Endothelial cell (in vitro differentiated cells): ENCODE results near the gene LZTFL1. TPM values are rescaled to one million over a fixed set of nuclear protein-coding genes. Genes with fewer than 3 reads are reported as not detected.

Source experiments
- DNase-seq: peaks from one replicate; pipeline ENCODE4 v3.0.0; 2021; ENCODE audit warnings: low spot score
- H3K27ac Mint-ChIP-seq: one replicate; pipeline ENCODE4 v1.8.0; 2021; ENCODE audit warnings: mixed read lengths, inconsistent platforms; ENCODE audit not compliant: unreplicated experiment
- H3K27me3 Mint-ChIP-seq: one replicate; pipeline ENCODE4 v1.8.0; 2021; ENCODE audit warnings: mild to moderate bottlenecking, moderate library complexity, mixed read lengths, inconsistent platforms; ENCODE audit not compliant: unreplicated experiment
- H3K36me3 Mint-ChIP-seq: one replicate; pipeline ENCODE4 v1.8.0; 2021; ENCODE audit warnings: mild to moderate bottlenecking, low read depth, mixed read lengths, inconsistent platforms; ENCODE audit not compliant: unreplicated experiment
- H3K4me1 Mint-ChIP-seq: one replicate; pipeline ENCODE4 v1.8.0; 2021; ENCODE audit warnings: mild to moderate bottlenecking, mixed read lengths, inconsistent platforms; ENCODE audit not compliant: unreplicated experiment
- H3K4me3 Mint-ChIP-seq: one replicate; pipeline ENCODE4 v1.8.0; 2021; ENCODE audit warnings: mild to moderate bottlenecking, mixed read lengths, inconsistent platforms; ENCODE audit not compliant: unreplicated experiment
- H3K9me3 Mint-ChIP-seq: one replicate; pipeline ENCODE4 v1.8.0; 2021; ENCODE audit warnings: mixed read lengths, inconsistent platforms; ENCODE audit not compliant: unreplicated experiment
- total RNA-seq: library from RNA; stranded (reverse); fragmentation: NEBNext Ultra II Directional; extraction: Animal tissue kit (Norgen Biotek cat#: 25700); gene quantifications from one replicate; pipeline ENCODE4 v1.2.1, GENCODE V29; 2021; ENCODE audit not compliant: unreplicated experiment
- TF ChIP-seq, protein P1 (sequence below): fragments of 200-600 bp; sonication (generic); IDR thresholded peaks from one replicate; pipeline ENCODE4 v1.5.0; 2021; ENCODE audit warnings: antibody characterized with exemption; ENCODE audit not compliant: unreplicated experiment

LZTFL1 gene
- total RNA-seq, 1 donor from 2014 or later = 19.5 TPM

DNA sequence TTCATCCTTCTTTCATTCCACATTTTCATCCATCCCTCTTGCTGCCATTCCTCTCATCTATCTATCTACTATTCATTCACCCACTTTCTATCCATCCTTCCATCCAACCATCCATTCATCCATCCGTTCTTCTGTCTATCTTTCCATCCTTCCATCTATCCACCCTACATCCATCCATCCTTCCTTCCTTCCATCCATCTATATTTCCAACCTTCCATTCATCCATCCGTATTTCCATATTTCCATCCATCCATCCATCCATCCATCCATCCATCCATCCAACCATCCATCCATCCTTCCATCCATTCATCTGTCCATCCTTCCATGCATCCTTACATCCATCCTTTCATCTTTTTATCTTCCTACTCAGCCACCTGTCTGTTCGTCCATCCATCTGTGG, 59.5 kb downstream of the LZTFL1 start:
- no peak overlapping the region for H3K4me3 Mint-ChIP-seq

DNA sequence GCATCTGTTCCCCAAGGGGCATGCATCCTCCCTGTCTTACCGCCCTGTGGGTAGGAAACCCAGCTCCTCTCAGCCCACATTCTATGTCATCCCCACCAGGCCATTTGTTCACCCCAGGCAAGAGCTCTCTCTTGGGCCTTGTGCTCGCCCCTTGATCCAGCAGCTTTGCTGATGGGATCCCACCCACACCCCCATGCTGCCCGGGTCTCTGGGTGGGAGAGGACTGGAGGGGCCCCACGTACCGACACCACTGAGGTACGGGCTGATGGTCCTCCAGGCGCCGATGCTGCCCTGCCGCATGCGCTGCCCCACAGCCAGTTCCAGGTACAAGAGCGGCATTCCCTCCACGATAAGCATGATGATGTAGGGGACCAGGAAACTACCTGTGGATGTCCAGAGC, 60.1 kb downstream of the LZTFL1 start:
- no peak overlapping the region for H3K4me3 Mint-ChIP-seq
- TF ChIP-seq, protein P1, sequence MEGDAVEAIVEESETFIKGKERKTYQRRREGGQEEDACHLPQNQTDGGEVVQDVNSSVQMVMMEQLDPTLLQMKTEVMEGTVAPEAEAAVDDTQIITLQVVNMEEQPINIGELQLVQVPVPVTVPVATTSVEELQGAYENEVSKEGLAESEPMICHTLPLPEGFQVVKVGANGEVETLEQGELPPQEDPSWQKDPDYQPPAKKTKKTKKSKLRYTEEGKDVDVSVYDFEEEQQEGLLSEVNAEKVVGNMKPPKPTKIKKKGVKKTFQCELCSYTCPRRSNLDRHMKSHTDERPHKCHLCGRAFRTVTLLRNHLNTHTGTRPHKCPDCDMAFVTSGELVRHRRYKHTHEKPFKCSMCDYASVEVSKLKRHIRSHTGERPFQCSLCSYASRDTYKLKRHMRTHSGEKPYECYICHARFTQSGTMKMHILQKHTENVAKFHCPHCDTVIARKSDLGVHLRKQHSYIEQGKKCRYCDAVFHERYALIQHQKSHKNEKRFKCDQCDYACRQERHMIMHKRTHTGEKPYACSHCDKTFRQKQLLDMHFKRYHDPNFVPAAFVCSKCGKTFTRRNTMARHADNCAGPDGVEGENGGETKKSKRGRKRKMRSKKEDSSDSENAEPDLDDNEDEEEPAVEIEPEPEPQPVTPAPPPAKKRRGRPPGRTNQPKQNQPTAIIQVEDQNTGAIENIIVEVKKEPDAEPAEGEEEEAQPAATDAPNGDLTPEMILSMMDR = no peak
- no peaks in the 10 kb centered on the region for H3K9me3 Mint-ChIP-seq
- H3K36me3 Mint-ChIP-seq = peaks cover 4% of the 10 kb centered on the region
- H3K27ac Mint-ChIP-seq = no peak overlapping the region
- DNase-seq = no peak
- H3K27me3 Mint-ChIP-seq = no peaks in the 10 kb centered on the region
- no peaks in the 10 kb centered on the region for H3K4me1 Mint-ChIP-seq

More for the DNA sequence above, 59.5 kb downstream of the LZTFL1 start:
- TF ChIP-seq, protein P1 = no peak
- no peaks in the 10 kb centered on the region for H3K9me3 Mint-ChIP-seq
- no peak for DNase-seq
- peaks cover 4% of the 10 kb centered on the region for H3K36me3 Mint-ChIP-seq
- peaks cover 1% of the 10 kb centered on the region for H3K27me3 Mint-ChIP-seq
- H3K4me1 Mint-ChIP-seq = no peaks in the 10 kb centered on the region
- no peak overlapping the region for H3K27ac Mint-ChIP-seq

GRCh38 chr3:45781271-45781670, 60.6 kb downstream of the LZTFL1 start:
- TF ChIP-seq, protein P1 = no peak
- no peak overlapping the region for H3K27ac Mint-ChIP-seq
- no peaks in the 10 kb centered on the region for H3K4me1 Mint-ChIP-seq
- DNase-seq = no peak
- no peak overlapping the region for H3K4me3 Mint-ChIP-seq
- no peaks in the 10 kb centered on the region for H3K9me3 Mint-ChIP-seq
- H3K27me3 Mint-ChIP-seq = peaks cover under 1% of the 10 kb centered on the region
- H3K36me3 Mint-ChIP-seq = peaks cover 4% of the 10 kb centered on the region

DNA sequence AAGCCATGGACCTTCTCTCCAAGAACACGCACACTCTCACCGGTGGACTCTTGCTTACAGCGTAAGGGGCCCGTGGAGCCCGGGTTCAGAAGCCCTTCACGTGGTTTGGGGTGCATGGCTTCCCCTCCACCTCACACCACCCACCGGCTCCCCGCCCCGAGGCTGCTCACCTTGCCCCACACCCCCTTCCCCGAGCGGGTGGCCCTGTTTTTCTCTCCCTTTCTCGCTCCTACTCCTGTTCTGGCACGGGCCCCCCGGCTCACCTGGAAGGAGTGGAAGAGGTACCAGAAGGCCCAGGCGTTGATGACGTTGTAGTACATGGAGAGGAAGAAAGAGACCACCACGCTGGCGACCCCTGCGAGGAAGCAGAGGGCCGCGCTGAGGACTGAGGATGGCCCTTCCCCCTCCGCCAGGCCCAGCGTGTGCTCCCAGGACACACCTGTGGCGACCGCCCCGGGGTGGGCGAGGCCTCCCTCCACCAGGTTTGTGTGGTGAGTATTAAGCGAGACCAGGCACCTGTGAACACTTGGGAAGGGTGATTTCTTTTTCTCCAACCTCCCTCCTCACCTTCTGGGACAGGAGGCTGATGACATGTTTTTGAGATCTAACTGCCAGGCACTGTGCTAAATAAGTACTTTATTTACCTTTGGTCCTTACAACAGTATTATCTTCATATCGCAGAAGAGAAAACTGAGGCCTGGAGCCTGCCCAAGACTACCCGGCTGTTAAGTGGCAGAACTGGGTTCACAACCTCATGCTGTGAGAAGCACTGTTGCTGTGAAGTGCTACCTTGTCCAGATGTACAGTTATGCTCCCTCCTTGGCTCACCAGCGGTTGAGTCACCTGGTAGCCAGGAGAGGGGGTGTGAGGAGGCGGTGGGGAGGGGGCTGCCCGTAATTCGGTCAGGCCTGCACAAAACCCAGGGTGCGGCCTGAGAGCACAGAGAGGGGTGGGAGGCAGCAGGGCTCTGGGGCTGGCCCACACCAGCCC, 61.9 kb downstream of the LZTFL1 start:
- TF ChIP-seq, protein P1 = no peak
- H3K27me3 Mint-ChIP-seq = peaks cover 3% of the 10 kb centered on the region
- no peak overlapping the region for H3K4me3 Mint-ChIP-seq
- no peak overlapping the region for H3K27ac Mint-ChIP-seq
- DNase-seq = no peak
- H3K9me3 Mint-ChIP-seq = no peaks in the 10 kb centered on the region
- H3K4me1 Mint-ChIP-seq = no peaks in the 10 kb centered on the region
- peaks cover 3% of the 10 kb centered on the region for H3K36me3 Mint-ChIP-seq

- DNase-seq = no peak
- no peaks in the 10 kb centered on the region for H3K36me3 Mint-ChIP-seq
- peaks cover 7% of the 10 kb centered on the region for H3K27me3 Mint-ChIP-seq
- no peaks in the 10 kb centered on the region for H3K9me3 Mint-ChIP-seq
- H3K27ac Mint-ChIP-seq = no peak overlapping the region
- TF ChIP-seq, protein P1 = no peak
- peaks cover 10% of the 10 kb centered on the region for H3K4me1 Mint-ChIP-seq
- H3K4me3 Mint-ChIP-seq = no peak overlapping the region
Measured at GRCh38 chr3:45778761-45779201, 63.1 kb downstream of the LZTFL1 start.
